Transverse colon (tissue), 4 donors: ENCODE measurements around the gene AGBL4.

ENCODE experiments used
- CTCF ChIP-seq, 5 experiments: fragments of 200-600 bp in 3 of 5; fragments of 450-650 bp in 2 of 5; sonication (generic) in 3 of 5; IDR thresholded peaks; 1 replicate in 2 of 5; 2 replicates in 3 of 5; pipeline ENCODE4 v1.5.1; 2016 to 2017; ENCODE audit warnings: antibody characterized with exemption in 5 of 5, inconsistent platforms in 3 of 5, mild to moderate bottlenecking in 2 of 5, moderate library complexity in 1 of 5
- POLR2AphosphoS5 ChIP-seq, 3 donors: sonication (generic); formaldehyde crosslinking; IDR thresholded peaks; one replicate each; pipeline ENCODE4 v1.6.1; 2016; ENCODE audit warnings: antibody characterized with exemption in 3 of 3

GRCh38 chr1:49298304-49298703, 725.5 kb downstream of the AGBL4 start:
- TF ChIP-seq CTCF (IDR thresholded peaks at IDR 0.05) (no peak), POLR2AphosphoS5 (IDR thresholded peaks at IDR 0.05) (no peak)
